ENCODE data around the gene PRR23E. TPM values are rescaled to one million over a fixed set of nuclear protein-coding genes. Genes with fewer than 3 reads are reported as not detected.

PRR23E gene
- total and polyA plus RNA-seq, 12 donors, result not detected

- Histone ChIP-seq H3K27me3 (peaks cover 5% of the 10 kb centered on the region), H3K4me3 (no peak overlapping the region), H3K4me1 (replicated peaks in 1 of 2) (no peaks in the 10 kb centered on the region), H3K36me3 (replicated peaks in 1 of 2) (no peaks in the 10 kb centered on the region), H3K9me3 (replicated peaks in 1 of 3) (no peaks in the 10 kb centered on the region), H3K27ac (no peak overlapping the region)
- intact Hi-C loops (cut with DNase I), result no loop called here
- 36 to 47% (median 45%) methylated on average over 8 to 14 of the region's 14 CpGs for WGBS, 4 donors
- TF ChIP-seq CTCF (IDR thresholded peaks at IDR 0.05), result no peak
- no peak for TF ChIP-seq POLR2A (IDR thresholded peaks at IDR 0.05)
- no peak for DNase-seq
Measured at GRCh38 chr3:127157171-127157828, 35.6 kb upstream of the PRR23E start.

GRCh38 chr3:127158614-127159229 is 34.2 kb upstream of the PRR23E start:
- peaks cover 5% of the 10 kb centered on the region for H3K27me3 ChIP-seq
- no peaks in the 10 kb centered on the region for H3K36me3 ChIP-seq (replicated peaks in 1 of 2)
- H3K27ac ChIP-seq, result peak overlapping the region in 1 of 5 donors; percentile 5
- peak in 2 of 7 donors; percentile 47 to 63 for DNase-seq
- 25 to 42% (median 26%) methylated on average over 8 to 10 of the region's 10 CpGs for WGBS, 4 donors
- H3K4me1 ChIP-seq (replicated peaks in 1 of 2), result no peaks in the 10 kb centered on the region
- TF ChIP-seq CTCF (IDR thresholded peaks at IDR 0.05), result no peak
- no peak for TF ChIP-seq POLR2A (IDR thresholded peaks at IDR 0.05)
- no peak overlapping the region for H3K4me3 ChIP-seq
- intact Hi-C loops (cut with DNase I), result no loop called here
- no peaks in the 10 kb centered on the region for H3K9me3 ChIP-seq (replicated peaks in 1 of 3)

- DNase-seq, result no peak
- Histone ChIP-seq H3K27me3 (peaks cover 5% of the 10 kb centered on the region), H3K4me1 (replicated peaks in 1 of 2) (no peaks in the 10 kb centered on the region), H3K9me3 (replicated peaks in 1 of 3) (no peaks in the 10 kb centered on the region), H3K4me3 (no peak overlapping the region), H3K27ac (no peak overlapping the region), H3K36me3 (replicated peaks in 1 of 2) (no peaks in the 10 kb centered on the region)
- intact Hi-C loops (cut with DNase I), result no loop called here
- TF ChIP-seq CTCF (IDR thresholded peaks at IDR 0.05), result no peak
- TF ChIP-seq POLR2A (IDR thresholded peaks at IDR 0.05), result no peak
- WGBS, 4 donors, result 28 to 38% (median 33%) methylated on average over 7 of the region's 7 CpGs
Measured at GRCh38 chr3:127159543-127159942, 33.4 kb upstream of the PRR23E start.

- TF ChIP-seq CTCF (IDR thresholded peaks at IDR 0.05) (no peak), POLR2A (IDR thresholded peaks at IDR 0.05) (no peak)
- Histone ChIP-seq H3K27me3 (peaks cover 5% of the 10 kb centered on the region), H3K4me3 (no peak overlapping the region), H3K36me3 (replicated peaks in 1 of 2) (no peaks in the 10 kb centered on the region), H3K9me3 (replicated peaks in 1 of 3) (no peaks in the 10 kb centered on the region), H3K27ac (no peak overlapping the region), H3K4me1 (replicated peaks in 1 of 2) (no peaks in the 10 kb centered on the region)
- no peak for DNase-seq
- intact Hi-C loops (cut with DNase I), result no loop called here
- WGBS, 4 donors, result 93 to 95% (median 94%) methylated on average over 2 of the region's 2 CpGs; no CpG with 5 or more reads in 1 of the 4 donors
Measured at GRCh38 chr3:127161236-127161635, 31.7 kb upstream of the PRR23E start.
